Ascending aorta (tissue), 2 donors: ENCODE results near the gene GJB2. TPM values are rescaled to one million over a fixed set of nuclear protein-coding genes. Genes with fewer than 3 reads are reported as not detected.

Experiments used
- DNase-seq, 2 donors: peaks; one replicate each; pipeline ENCODE4 v3.0.0-alpha.2; 2019; ENCODE audit warnings: low spot score in 2 of 2
- H3K27ac ChIP-seq, 2 donors: fragments of 200-600 bp; sonication (generic); one replicate each; pipeline ENCODE4 v1.5.1; 2016 to 2017; ENCODE audit warnings: mild to moderate bottlenecking in 1 of 2
- H3K27me3 ChIP-seq: fragments of 200-600 bp; sonication (generic); one replicate; pipeline ENCODE4 v1.5.1; 2017
- H3K36me3 ChIP-seq, 2 donors: fragments of 200-600 bp; sonication (generic); one replicate each; pipeline ENCODE4 v1.5.1; 2016
- H3K4me1 ChIP-seq, 2 donors: fragments of 200-600 bp; sonication (generic); one replicate each; pipeline ENCODE4 v1.5.1; 2016 to 2017; ENCODE audit warnings: mild to moderate bottlenecking in 1 of 2
- H3K4me3 ChIP-seq, 2 donors: fragments of 200-600 bp; sonication (generic); one replicate each; pipeline ENCODE4 v1.5.1; 2016 to 2017; ENCODE audit warnings: mild to moderate bottlenecking in 1 of 2
- H3K9me3 ChIP-seq, 2 donors: fragments of 200-600 bp; sonication (generic); one replicate each; pipeline ENCODE4 v1.5.1; 2016
- CTCF ChIP-seq, 3 experiments: fragments of 200-600 bp in 2 of 3; fragments of 450-650 bp in 1 of 3; sonication (generic) in 2 of 3; IDR thresholded peaks; one replicate each; pipeline ENCODE4 v1.5.1; 2016 to 2019; ENCODE audit warnings: antibody characterized with exemption in 3 of 3, mild to moderate bottlenecking in 1 of 3, moderate library complexity in 1 of 3
- intact Hi-C: fragments of 100-400 bp; cut with DNase I; formaldehyde crosslinking; loops from one replicate; pipeline ENCODE4 v1.15.1; 2023
- total RNA-seq: library from RNA; depleted of rRNA; stranded (reverse); fragments of >200 nt; gene quantifications from one replicate; pipeline ENCODE4 v1.1.0, GENCODE V29; 2016

Gene GJB2
- total RNA-seq, 1 donor from 2014 or later = 0.21 TPM

- Histone ChIP-seq H3K27me3 (no peaks in the 10 kb centered on the region), H3K9me3 (no peaks in the 10 kb centered on the region), H3K36me3 (no peaks in the 10 kb centered on the region), H3K27ac (no peak overlapping the region), H3K4me3 (no peak overlapping the region), H3K4me1 (no peaks in the 10 kb centered on the region)
- DNase-seq = no peak
- intact Hi-C loops = no loop called here
- TF ChIP-seq CTCF (IDR thresholded peaks at IDR 0.05) = no peak
Observed at GRCh38 chr13:20219577-20219976, 26.8 kb upstream of the GJB2 start.

- no peak overlapping the region for H3K4me3 ChIP-seq
- TF ChIP-seq CTCF (IDR thresholded peaks at IDR 0.05) = no peak
- no peaks in the 10 kb centered on the region for H3K27me3 ChIP-seq
- no peaks in the 10 kb centered on the region for H3K36me3 ChIP-seq
- intact Hi-C loops = no loop called here
- DNase-seq = no peak
- no peak overlapping the region for H3K27ac ChIP-seq
- no peaks in the 10 kb centered on the region for H3K9me3 ChIP-seq
- H3K4me1 ChIP-seq = no peaks in the 10 kb centered on the region
Observed at GRCh38 chr13:20217168-20217567, 24.4 kb upstream of the GJB2 start.

GRCh38 chr13:20209948-20210347, 17.2 kb upstream of the GJB2 start:
- Histone ChIP-seq H3K27me3 (no peaks in the 10 kb centered on the region), H3K36me3 (no peaks in the 10 kb centered on the region), H3K4me1 (no peaks in the 10 kb centered on the region), H3K27ac (no peak overlapping the region), H3K4me3 (no peak overlapping the region), H3K9me3 (no peaks in the 10 kb centered on the region)
- intact Hi-C loops = no loop called here
- DNase-seq = no peak
- TF ChIP-seq CTCF (IDR thresholded peaks at IDR 0.05) = no peak

GRCh38 chr13:20206698-20207235, 14.0 kb upstream of the GJB2 start:
- intact Hi-C loops = no loop called here
- Histone ChIP-seq H3K4me3 (no peak overlapping the region), H3K4me1 (no peaks in the 10 kb centered on the region), H3K27ac (no peak overlapping the region), H3K9me3 (no peaks in the 10 kb centered on the region), H3K27me3 (no peaks in the 10 kb centered on the region), H3K36me3 (no peaks in the 10 kb centered on the region)
- no peak for DNase-seq
- no peak for TF ChIP-seq CTCF (IDR thresholded peaks at IDR 0.05)

- Histone ChIP-seq H3K4me1 (no peaks in the 10 kb centered on the region), H3K27ac (no peak overlapping the region), H3K36me3 (no peaks in the 10 kb centered on the region), H3K27me3 (no peaks in the 10 kb centered on the region), H3K4me3 (no peak overlapping the region), H3K9me3 (no peaks in the 10 kb centered on the region)
- intact Hi-C loops = no loop called here
- no peak for TF ChIP-seq CTCF (IDR thresholded peaks at IDR 0.05)
- no peak for DNase-seq
Observed at GRCh38 chr13:20206065-20206697, 13.4 kb upstream of the GJB2 start.
